Stomach smooth muscle (tissue), 2 donors: Measurements from ENCODE around the gene ACO2.

ENCODE experiments used
- H3K27ac ChIP-seq: one replicate; pipeline ENCODE4 v1.7.0; 2013; ENCODE audit warnings: mild to moderate bottlenecking, low read length, inconsistent platforms
- H3K27me3 ChIP-seq, 2 donors: one replicate each; pipeline ENCODE4 v1.7.0; 2013; ENCODE audit warnings: low read length in 2 of 2; ENCODE audit not compliant: insufficient read depth in 2 of 2, control insufficient read depth in 1 of 2
- H3K36me3 ChIP-seq, 2 donors: one replicate each; pipeline ENCODE4 v1.7.0; 2013; ENCODE audit warnings: low read length in 2 of 2; ENCODE audit not compliant: control insufficient read depth in 2 of 2, insufficient read depth in 2 of 2
- H3K4me1 ChIP-seq: one replicate; pipeline ENCODE4 v1.7.0; 2013; ENCODE audit warnings: low read length; ENCODE audit not compliant: control insufficient read depth, insufficient read depth
- H3K4me3 ChIP-seq, 2 donors: one replicate each; pipeline ENCODE4 v1.7.0; 2013; ENCODE audit warnings: low read length in 2 of 2
- H3K9ac ChIP-seq, 2 donors: one replicate each; pipeline ENCODE4 v1.7.0; 2013; ENCODE audit warnings: low read length in 2 of 2, mild to moderate bottlenecking in 1 of 2
- H3K9me3 ChIP-seq, 2 donors: one replicate each; pipeline ENCODE4 v1.7.0; 2013; ENCODE audit warnings: low read length in 2 of 2; ENCODE audit not compliant: control insufficient read depth in 2 of 2
- donor health status: healthy.
- donor health status: Pancreatic carcinoma.

The ACO2 gene

DNA sequence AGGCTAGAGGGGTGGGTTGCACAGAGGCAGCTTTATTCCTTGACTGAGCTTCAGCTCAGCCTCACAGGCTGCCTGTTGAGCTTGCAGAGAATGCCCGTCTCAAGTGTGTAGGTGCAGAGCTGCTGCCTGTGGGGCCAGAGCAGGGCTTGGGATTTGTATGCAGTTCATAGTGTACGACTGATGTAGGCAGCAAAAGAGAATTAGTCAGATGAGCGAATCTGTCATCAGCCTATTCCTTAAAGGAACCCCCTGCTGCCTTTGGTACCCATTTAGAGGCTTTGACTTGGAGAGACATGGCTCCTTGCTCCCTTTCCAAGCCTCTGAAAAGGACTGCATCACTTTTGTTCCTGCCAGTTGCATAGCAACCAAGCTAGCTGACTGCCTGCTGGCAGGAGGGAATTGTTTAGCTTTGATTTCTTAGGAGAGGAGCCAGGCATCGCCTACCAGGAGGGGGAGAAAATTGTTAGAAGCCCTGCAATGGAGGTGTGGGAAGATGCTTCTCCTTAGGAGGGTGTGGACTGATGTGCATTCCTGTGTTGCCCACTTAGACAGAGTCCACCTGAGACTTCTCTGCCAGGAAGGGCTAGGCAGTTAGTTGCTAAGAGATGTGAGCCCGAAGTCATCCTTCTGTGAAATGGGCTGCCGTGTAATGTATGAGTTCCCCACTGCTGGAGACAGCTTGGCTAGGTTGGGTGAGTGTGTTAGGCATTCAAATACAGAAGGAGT lies 10.9 kb downstream of the ACO2 start:
- H3K27ac ChIP-seq: peak overlapping the region; percentile 87
- peak overlapping the region; percentile 61 to 64 for H3K9ac ChIP-seq

DNA sequence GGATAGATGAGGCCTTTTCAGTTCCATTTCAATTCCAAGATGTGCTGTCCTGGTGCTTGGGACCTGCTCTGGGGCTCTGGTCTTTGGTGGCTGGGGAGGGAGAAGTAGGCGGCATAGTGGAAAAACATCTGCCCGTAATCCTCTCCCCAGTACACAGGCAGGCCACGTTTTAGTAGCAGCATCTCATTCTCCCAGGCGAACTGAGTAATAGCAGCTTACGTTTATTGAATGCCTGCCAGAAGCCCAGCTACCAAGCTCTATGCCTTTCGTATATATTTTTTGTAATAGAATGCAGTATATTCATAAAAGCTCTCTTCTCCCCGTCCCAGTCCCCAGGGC lies 11.4 kb downstream of the ACO2 start:
- H3K4me1 ChIP-seq: peaks cover 48% of the 10 kb centered on the region
- H3K9me3 ChIP-seq: no peaks in the 10 kb centered on the region
- peak overlapping the region; percentile 61 to 64 for H3K9ac ChIP-seq
- H3K27ac ChIP-seq: peak overlapping the region; percentile 87
- peaks cover 0 to 3% of the 10 kb centered on the region in 2 donors for H3K36me3 ChIP-seq
- peak overlapping the region; percentile 47 to 49 for H3K4me3 ChIP-seq
- H3K27me3 ChIP-seq: no peaks in the 10 kb centered on the region

More for the DNA sequence above, 10.9 kb downstream of the ACO2 start:
- H3K36me3 ChIP-seq: peaks cover 0 to 3% of the 10 kb centered on the region in 2 donors
- H3K4me3 ChIP-seq: peak overlapping the region; percentile 47 to 49
- H3K27me3 ChIP-seq: no peaks in the 10 kb centered on the region
- no peaks in the 10 kb centered on the region for H3K9me3 ChIP-seq
- peaks cover 48% of the 10 kb centered on the region for H3K4me1 ChIP-seq

DNA sequence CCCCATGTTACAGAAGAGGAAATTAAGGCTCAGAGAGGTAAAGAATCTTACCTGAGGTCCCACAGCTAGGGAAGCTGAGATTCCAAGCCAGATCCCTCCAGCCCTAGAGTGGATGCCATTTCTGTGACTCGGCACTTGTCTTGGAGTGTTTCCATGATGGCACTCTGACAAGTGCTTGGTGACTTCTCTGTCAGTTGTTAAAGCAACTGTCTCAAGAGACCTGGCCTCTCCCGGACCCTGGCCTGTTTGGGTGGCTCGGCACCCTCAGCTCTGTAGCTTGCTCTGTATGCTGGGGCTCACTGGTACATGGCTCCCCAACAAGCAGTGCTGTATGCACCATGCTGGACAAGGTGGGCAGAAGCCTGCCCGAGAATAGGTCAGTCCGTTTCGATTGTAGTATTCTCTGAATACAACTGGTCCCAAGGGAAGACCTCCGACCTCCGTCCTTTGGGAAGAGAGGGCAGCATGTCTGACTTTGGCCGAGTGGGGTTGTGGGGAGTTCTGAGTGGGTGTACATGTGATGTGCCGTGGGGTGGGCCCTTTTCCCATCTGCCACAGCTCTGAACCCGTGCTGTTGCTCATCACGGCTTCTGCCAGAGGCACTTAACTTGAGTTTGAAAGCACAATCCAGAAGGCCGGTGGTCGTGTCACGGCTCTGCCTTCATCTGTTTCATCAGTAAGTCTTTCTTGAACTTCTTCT lies 12.4 kb downstream of the ACO2 start:
- peaks cover 0 to 3% of the 10 kb centered on the region in 2 donors for H3K36me3 ChIP-seq
- H3K9me3 ChIP-seq: no peaks in the 10 kb centered on the region
- H3K27ac ChIP-seq: peak overlapping the region; percentile 87
- H3K4me3 ChIP-seq: peak overlapping the region in 1 of 2 donors; percentile 15
- peak overlapping the region; percentile 21 to 61 for H3K9ac ChIP-seq
- peaks cover 52% of the 10 kb centered on the region for H3K4me1 ChIP-seq
- no peaks in the 10 kb centered on the region for H3K27me3 ChIP-seq

DNA sequence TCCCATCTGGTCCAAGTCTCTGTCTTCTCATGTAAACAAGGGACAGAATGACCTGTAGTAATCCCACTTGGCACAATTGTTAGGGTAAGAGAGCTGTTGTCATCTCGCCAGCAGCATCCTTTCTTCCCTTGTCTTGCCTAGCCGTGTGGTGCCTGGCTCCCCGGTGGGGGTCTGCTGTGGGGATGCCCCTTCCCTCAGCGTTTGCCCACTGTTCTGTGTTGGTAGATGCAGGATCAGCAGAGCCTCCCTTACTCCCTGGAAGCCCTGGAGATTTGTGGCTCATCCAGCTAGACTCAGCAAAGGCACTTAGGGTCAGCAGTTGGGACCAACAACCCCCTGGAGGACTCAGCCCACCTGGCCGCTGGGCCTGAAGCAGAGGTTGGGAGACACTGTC lies 13.0 kb downstream of the ACO2 start:
- Histone ChIP-seq H3K9ac (no peak overlapping the region), H3K36me3 (peaks cover 0 to 3% of the 10 kb centered on the region in 2 donors), H3K4me1 (peaks cover 56% of the 10 kb centered on the region)

DNA sequence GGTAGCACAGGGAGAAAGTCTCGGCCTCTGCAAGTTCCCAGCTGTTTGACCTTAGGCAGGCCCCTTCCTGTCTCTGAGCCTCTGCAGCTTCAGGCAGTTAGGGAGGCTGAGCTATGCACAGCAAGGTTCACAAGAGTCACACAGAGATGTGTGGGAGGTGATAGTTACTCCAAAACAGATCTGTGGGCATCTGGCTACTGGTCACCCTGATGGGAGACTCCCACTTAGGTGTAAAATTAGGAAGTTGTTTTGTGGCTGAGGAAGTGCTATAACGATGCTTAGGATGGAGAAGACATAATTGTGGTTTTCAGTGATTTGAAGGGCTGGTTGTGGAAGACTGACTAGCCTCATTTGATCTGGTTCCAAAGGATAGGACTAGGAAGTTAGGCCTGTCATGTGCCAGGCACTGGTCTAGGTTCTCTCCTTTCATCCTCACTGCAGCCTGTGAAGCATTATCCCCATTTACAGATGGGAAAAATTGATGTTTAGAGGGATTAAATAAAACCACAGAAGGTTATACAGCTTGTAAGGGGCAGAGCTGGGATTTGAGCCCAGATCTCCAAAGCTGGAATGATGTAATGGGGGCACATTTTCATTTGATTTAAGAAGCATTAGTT lies 13.5 kb downstream of the ACO2 start:
- no peaks in the 10 kb centered on the region for H3K9me3 ChIP-seq
- no peak overlapping the region for H3K9ac ChIP-seq
- H3K4me3 ChIP-seq: peak overlapping the region in 1 of 2 donors; percentile 15
- H3K27ac ChIP-seq: peak overlapping the region; percentile 87
- peaks cover 0 to 3% of the 10 kb centered on the region in 2 donors for H3K36me3 ChIP-seq
- H3K27me3 ChIP-seq: no peaks in the 10 kb centered on the region
- H3K4me1 ChIP-seq: peaks cover 60% of the 10 kb centered on the region

More for the DNA sequence above, 13.0 kb downstream of the ACO2 start:
- Histone ChIP-seq H3K9me3 (no peaks in the 10 kb centered on the region), H3K27ac (peak overlapping the region; percentile 87), H3K27me3 (no peaks in the 10 kb centered on the region), H3K4me3 (peak overlapping the region in 1 of 2 donors; percentile 15)

DNA sequence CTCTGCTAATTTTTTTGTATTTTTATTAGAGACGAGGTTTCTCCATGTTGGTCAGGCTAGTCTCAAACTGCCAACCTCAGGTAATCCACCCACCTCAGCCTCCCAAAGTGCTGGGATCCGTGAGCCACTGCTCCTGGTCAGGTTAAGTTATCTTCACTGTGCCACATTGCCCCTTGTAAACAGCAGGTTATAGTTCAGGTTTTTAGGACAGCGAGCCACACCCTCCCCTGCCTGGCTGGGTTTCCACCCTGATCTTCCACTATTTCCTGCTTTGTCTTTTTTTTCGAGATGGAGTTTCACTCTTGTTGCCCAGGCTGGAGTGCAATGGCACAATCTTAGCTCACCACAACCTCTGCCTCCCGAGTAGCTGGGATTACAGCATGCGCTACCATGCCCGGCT lies 16.1 kb downstream of the ACO2 start:
- no peak overlapping the region for H3K4me3 ChIP-seq
- H3K27ac ChIP-seq: no peak overlapping the region
- H3K36me3 ChIP-seq: no peaks in the 10 kb centered on the region
- H3K27me3 ChIP-seq: no peaks in the 10 kb centered on the region
- H3K4me1 ChIP-seq: peaks cover 57% of the 10 kb centered on the region
- no peaks in the 10 kb centered on the region for H3K9me3 ChIP-seq
- no peak overlapping the region for H3K9ac ChIP-seq

DNA sequence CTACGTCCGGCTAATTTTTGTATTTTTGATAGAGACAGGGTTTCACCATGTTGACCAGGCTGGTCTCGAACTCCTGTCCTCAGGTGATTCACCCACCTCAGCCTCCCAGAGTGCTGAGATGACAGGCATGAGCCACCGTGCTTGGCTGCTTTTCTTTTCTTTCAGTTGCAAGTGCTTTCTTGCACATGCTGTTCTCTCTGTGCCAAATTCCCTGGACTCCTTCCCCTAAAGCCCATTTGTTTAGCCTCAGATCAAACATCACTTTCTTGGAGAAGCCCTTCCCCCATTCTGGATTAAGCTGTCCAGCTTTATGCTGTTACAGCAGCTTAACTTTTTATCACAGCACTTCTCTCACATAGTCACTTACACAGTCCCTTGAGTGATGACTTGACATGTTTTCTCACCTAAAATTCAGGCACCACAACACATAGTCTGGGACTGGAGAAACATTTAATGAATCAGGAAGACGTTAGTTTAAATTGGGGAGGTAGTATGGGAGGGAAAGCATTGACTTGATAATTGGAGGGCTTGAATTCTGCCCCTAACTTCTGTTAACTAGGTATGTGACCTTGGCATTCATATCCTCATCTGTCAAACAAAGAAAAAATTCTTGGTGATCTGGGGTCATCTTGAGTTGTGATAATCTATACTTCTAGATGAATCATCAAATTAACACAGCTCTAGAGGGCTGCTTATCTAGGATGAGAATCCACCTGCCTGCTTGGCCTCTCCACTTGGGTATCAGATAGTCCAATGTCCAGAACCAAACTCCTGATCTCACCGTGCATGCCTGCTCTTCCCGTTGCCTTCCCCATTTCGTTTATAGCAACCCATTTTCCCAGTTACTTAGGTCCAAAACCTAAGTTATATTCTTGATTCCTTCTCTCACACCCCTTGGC lies 18.4 kb downstream of the ACO2 start:
- Histone ChIP-seq H3K27me3 (no peaks in the 10 kb centered on the region), H3K4me3 (no peak overlapping the region), H3K9me3 (no peaks in the 10 kb centered on the region), H3K36me3 (no peaks in the 10 kb centered on the region), H3K4me1 (peaks cover 51% of the 10 kb centered on the region), H3K9ac (no peak overlapping the region), H3K27ac (peak overlapping the region; percentile 64)

DNA sequence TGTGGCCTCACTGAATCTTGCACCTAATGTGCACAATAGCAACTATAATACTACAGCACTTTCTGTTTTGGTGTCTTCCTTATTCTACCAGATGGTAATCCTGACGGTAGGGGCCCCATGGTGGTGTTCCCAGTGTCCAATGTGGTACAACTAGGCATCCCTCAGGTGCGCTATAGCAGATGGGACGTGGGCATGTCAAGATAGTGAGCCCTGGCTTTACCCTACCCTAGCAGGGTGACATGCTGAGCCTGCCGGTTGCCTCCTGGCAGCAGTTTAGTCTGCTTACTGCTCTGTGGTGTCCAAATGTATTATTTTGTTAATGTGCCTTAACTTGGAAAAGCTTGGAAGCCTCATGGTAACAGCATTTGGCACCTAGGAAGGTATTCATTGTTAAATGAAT lies 19.2 kb downstream of the ACO2 start:
- peaks cover 47% of the 10 kb centered on the region for H3K4me1 ChIP-seq
- no peak overlapping the region for H3K4me3 ChIP-seq
- H3K9ac ChIP-seq: no peak overlapping the region
- peak overlapping the region; percentile 41 for H3K27ac ChIP-seq
- no peaks in the 10 kb centered on the region for H3K27me3 ChIP-seq
- H3K36me3 ChIP-seq: no peaks in the 10 kb centered on the region
- H3K9me3 ChIP-seq: no peaks in the 10 kb centered on the region

DNA sequence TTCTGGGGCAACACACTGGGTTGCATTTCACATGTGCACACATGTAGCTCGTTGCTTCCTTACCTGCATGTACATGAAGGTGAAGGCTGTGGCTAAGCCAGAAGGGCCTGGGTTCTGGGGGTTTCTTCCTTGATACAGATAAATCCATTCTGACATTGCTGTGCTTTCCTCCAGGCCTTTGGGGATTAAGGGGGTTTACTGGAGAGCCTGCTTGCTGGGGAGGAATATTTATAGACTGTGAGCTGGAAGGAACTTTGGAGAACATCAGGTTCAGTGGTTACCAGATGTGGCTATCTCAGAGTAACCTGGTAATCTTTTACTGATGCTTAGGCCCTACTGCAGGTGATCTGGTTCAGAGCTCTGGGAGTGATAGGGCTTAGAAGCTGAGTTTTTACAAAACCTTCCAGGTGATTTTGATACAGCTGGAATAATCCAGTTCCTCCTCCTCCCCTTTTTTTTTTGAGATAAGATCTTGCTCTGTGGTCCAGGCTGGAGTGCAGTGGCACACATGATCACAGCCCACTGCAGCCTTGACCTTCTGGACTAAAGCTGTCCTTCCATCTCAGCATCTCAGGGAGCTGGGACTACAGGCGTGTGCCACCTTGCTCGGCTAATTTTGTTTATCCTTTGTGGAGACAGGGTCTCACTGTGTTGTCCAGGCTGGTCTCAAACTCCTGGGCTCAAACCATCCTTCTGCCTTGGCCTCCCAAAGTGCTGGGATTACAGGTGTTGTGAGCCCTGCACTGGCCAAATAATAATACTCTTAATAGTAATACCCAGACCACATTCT lies 19.9 kb downstream of the ACO2 start:
- Histone ChIP-seq H3K27me3 (no peaks in the 10 kb centered on the region), H3K27ac (peak overlapping the region; percentile 41), H3K9me3 (no peaks in the 10 kb centered on the region), H3K4me1 (peaks cover 43% of the 10 kb centered on the region), H3K36me3 (no peaks in the 10 kb centered on the region), H3K4me3 (no peak overlapping the region), H3K9ac (no peak overlapping the region)
